ENCODE results near the gene FABP1.

The FABP1 gene

GRCh38 chr2:88136817-88137216 lies 9.0 kb upstream of the FABP1 start:
- DNase-seq (ENCODE audit: low spot score), result no peak

GRCh38 chr2:88133875-88134274 lies 6.0 kb upstream of the FABP1 start:
- no peak for DNase-seq (ENCODE audit: low spot score)

GRCh38 chr2:88131999-88132368 lies 4.1 kb upstream of the FABP1 start:
- no peak for DNase-seq (ENCODE audit: low spot score)

- DNase-seq (ENCODE audit: low spot score), result no peak
Observed at GRCh38 chr2:88131201-88131998, 3.5 kb upstream of the FABP1 start.

- no peak for DNase-seq (ENCODE audit: low spot score)
Observed at GRCh38 chr2:88129313-88129959, 1.6 kb upstream of the FABP1 start.

- DNase-seq (ENCODE audit: low spot score), result no peak
Observed at GRCh38 chr2:88128654-88129312, 921 bp upstream of the FABP1 start.

- DNase-seq (ENCODE audit: low spot score), result no peak
Observed at GRCh38 chr2:88127638-88127887, 299 bp downstream of the FABP1 start.

GRCh38 chr2:88126772-88127637 lies 857 bp downstream of the FABP1 start:
- DNase-seq (ENCODE audit: low spot score), result no peak

GRCh38 chr2:88125924-88126771 lies 1.7 kb downstream of the FABP1 start:
- DNase-seq (ENCODE audit: low spot score), result no peak

GRCh38 chr2:88125344-88125923 lies 2.4 kb downstream of the FABP1 start:
- no peak for DNase-seq (ENCODE audit: low spot score)

- DNase-seq (ENCODE audit: low spot score), result no peak
Observed at GRCh38 chr2:88123975-88124917, 3.6 kb downstream of the FABP1 start.

- no peak for DNase-seq (ENCODE audit: low spot score)
Observed at GRCh38 chr2:88123164-88123974, 4.5 kb downstream of the FABP1 start.

- DNase-seq (ENCODE audit: low spot score), result no peak
Observed at GRCh38 chr2:88122141-88122884, 5.5 kb downstream of the FABP1 start.

GRCh38 chr2:88121678-88122077 lies 6.2 kb downstream of the FABP1 start:
- no peak for DNase-seq (ENCODE audit: low spot score)

- DNase-seq (ENCODE audit: low spot score), result no peak
Observed at GRCh38 chr2:88117973-88118372, 9.9 kb downstream of the FABP1 start.

GRCh38 chr2:88116669-88117432 lies 11.0 kb downstream of the FABP1 start:
- no peak for DNase-seq (ENCODE audit: low spot score)

- DNase-seq (ENCODE audit: low spot score), result no peak
Observed at GRCh38 chr2:88115825-88116518, 11.9 kb downstream of the FABP1 start.
